H1 (cell line): Measurements from ENCODE around the gene IGLL5. TPM values are rescaled to one million over a fixed set of nuclear protein-coding genes. Genes with fewer than 3 reads are reported as not detected.

Experiments used
- CTCF ChIA-PET: fragments of 300-600 bp; sonication (Branson Sonifier 250); formaldehyde crosslinking; loops from one replicate; lab custom pipeline; 2021; ENCODE audit not compliant: partially characterized antibody; lab: Charles Lee
- POLR2A ChIA-PET: fragments of 300-600 bp; sonication (Branson Sonifier 250); formaldehyde crosslinking; loops from one replicate; lab custom pipeline; 2021; ENCODE audit warnings: inconsistent platforms; ENCODE audit not compliant: partially characterized antibody; lab: Charles Lee
- DNase-seq, 2 experiments: peaks; one replicate each; pipeline versions ENCODE4 v3.0.0 to v3.0.0-alpha.2; 2010 to 2022; ENCODE audit warnings: low spot score in 2 of 2, low read depth in 1 of 2, mixed read lengths in 1 of 2
- FAIRE-seq: peaks from 2 replicates; lab custom pipeline; 2011; peaks lifted over from hg19 to GRCh38; lab: Jason Lieb, UNC
- H2AFZ ChIP-seq: 2 replicates; pipeline ENCODE4 v1.8.1; 2012; ENCODE audit warnings: low read length, inconsistent platforms
- H2AK5ac ChIP-seq: 2 replicates; pipeline ENCODE4 v1.6.1; 2013; ENCODE audit warnings: low read depth, low read length
- H2BK120ac ChIP-seq: replicated peaks from 2 replicates; pipeline ENCODE3; 2013; ENCODE audit warnings: low read depth, low read length, inconsistent platforms
- H2BK12ac ChIP-seq: 2 replicates; pipeline ENCODE4 v1.6.1; 2013; ENCODE audit warnings: low read depth, low read length
- H2BK15ac ChIP-seq: 2 replicates; pipeline ENCODE4 v1.6.1; 2013; ENCODE audit warnings: low read length
- H2BK20ac ChIP-seq: 2 replicates; pipeline ENCODE4 v1.6.1; 2013; ENCODE audit warnings: low read length
- H2BK5ac ChIP-seq: 2 replicates; pipeline ENCODE4 v1.6.1; 2013; ENCODE audit warnings: low read depth, low read length
- H3K14ac ChIP-seq: 2 replicates; pipeline ENCODE4 v1.6.1; 2013; ENCODE audit warnings: inconsistent platforms; ENCODE audit not compliant: insufficient read length
- H3K18ac ChIP-seq: 2 replicates; pipeline ENCODE4 v1.6.1; 2013; ENCODE audit warnings: low read length; ENCODE audit errors: extremely low read depth
- H3K23ac ChIP-seq: 2 replicates; pipeline ENCODE4 v1.6.1; 2013; ENCODE audit warnings: inconsistent platforms; ENCODE audit not compliant: insufficient read length
- H3K23me2 ChIP-seq: 2 replicates; pipeline ENCODE4 v1.6.1; 2013; ENCODE audit warnings: low read depth, low read length
- H3K27ac ChIP-seq: 2 replicates; pipeline ENCODE4 v1.6.1; 2011; ENCODE audit warnings: low read depth, low read length, inconsistent platforms
- H3K27me3 ChIP-seq, 4 experiments: replicated peaks in 1 of 4; 1 replicate in 1 of 4; 2 replicates in 3 of 4; pipeline versions ENCODE4 v1.6.1 to v1.8.1; 2011 to 2013; ENCODE audit warnings: low read length in 3 of 4, mild to moderate bottlenecking in 3 of 4, inconsistent platforms in 2 of 4, mixed read lengths in 2 of 4, moderate library complexity in 1 of 4; ENCODE audit not compliant: control insufficient read depth in 3 of 4, insufficient read depth in 3 of 4; ENCODE audit errors: extremely low read depth in 1 of 4
- H3K36me3 ChIP-seq, 4 experiments: 2 replicates each; pipeline versions ENCODE4 v1.6.1 to v1.8.1; 2011 to 2013; ENCODE audit warnings: mild to moderate bottlenecking in 4 of 4, low read length in 3 of 4, moderate library complexity in 2 of 4, control low read depth in 1 of 4, inconsistent platforms in 1 of 4; ENCODE audit not compliant: insufficient read depth in 4 of 4, control insufficient read depth in 2 of 4
- H3K4ac ChIP-seq: replicated peaks from 2 replicates; pipeline ENCODE3; 2013; ENCODE audit warnings: low read length, low read depth, mixed read lengths, inconsistent platforms; ENCODE audit not compliant: insufficient read length
- H3K4me1 ChIP-seq, 4 experiments: replicated peaks in 1 of 4; 1 replicate in 1 of 4; 2 replicates in 3 of 4; pipeline versions ENCODE4 v1.6.1 to v1.8.1; 2011 to 2013; ENCODE audit warnings: low read length in 3 of 4, inconsistent platforms in 2 of 4, mixed read lengths in 1 of 4; ENCODE audit not compliant: insufficient read depth in 4 of 4, control insufficient read depth in 3 of 4
- H3K4me2 ChIP-seq, 2 experiments: 2 replicates each; pipeline versions ENCODE4 v1.6.1 to v1.8.1; 2011 to 2013; ENCODE audit warnings: low read depth in 2 of 2, low read length in 2 of 2, control low read depth in 1 of 2, inconsistent platforms in 1 of 2, mild to moderate bottlenecking in 1 of 2; ENCODE audit not compliant: insufficient read depth in 1 of 2
- H3K4me3 ChIP-seq, 4 experiments: fragments of 200-600, 300-600 bp in 1 of 4; sonication (generic), shearing (Covaris generic), sonication (Bioruptor Twin) in 1 of 4; 2 replicates each; pipeline versions ENCODE4 v1.5.1 to v1.8.1; 2011 to 2016; ENCODE audit warnings: low read length in 4 of 4, low read depth in 3 of 4, control low read depth in 2 of 4, inconsistent platforms in 2 of 4, mild to moderate bottlenecking in 2 of 4, mixed read lengths in 1 of 4, moderate library complexity in 1 of 4; ENCODE audit not compliant: insufficient read depth in 2 of 4; ENCODE audit errors: extremely low read depth in 1 of 4
- H3K56ac ChIP-seq: replicated peaks from 2 replicates; pipeline ENCODE3; 2013; ENCODE audit warnings: low read depth, mild to moderate bottlenecking, mixed read lengths, low read length, inconsistent platforms; ENCODE audit not compliant: insufficient read length
- H3K79me1 ChIP-seq: 2 replicates; pipeline ENCODE4 v1.6.1; 2013; ENCODE audit warnings: low read depth, low read length, control low read depth
- H3K79me2 ChIP-seq, 2 experiments: 2 replicates each; pipeline versions ENCODE4 v1.6.1 to v1.8.1; 2012 to 2013; ENCODE audit warnings: low read length in 2 of 2, mild to moderate bottlenecking in 2 of 2, inconsistent platforms in 1 of 2; ENCODE audit not compliant: insufficient read depth in 2 of 2, control insufficient read depth in 1 of 2
- H3K9ac ChIP-seq, 4 experiments: replicated peaks in 1 of 4; 1 replicate in 1 of 4; 2 replicates in 3 of 4; pipeline versions ENCODE4 v1.6.1 to v1.8.1; 2011 to 2013; ENCODE audit warnings: low read depth in 3 of 4, low read length in 3 of 4, control low read depth in 2 of 4, mild to moderate bottlenecking in 2 of 4, moderate library complexity in 2 of 4, inconsistent platforms in 1 of 4; ENCODE audit errors: extremely low read depth in 1 of 4
- H3K9me3 ChIP-seq, 2 experiments: 2 replicates each; pipeline versions ENCODE4 v1.6.1 to v1.8.1; 2012 to 2013; ENCODE audit warnings: mild to moderate bottlenecking in 2 of 2, moderate library complexity in 2 of 2, control low read depth in 1 of 2, inconsistent platforms in 1 of 2, low read depth in 1 of 2, low read length in 1 of 2, mixed read lengths in 1 of 2; ENCODE audit not compliant: insufficient read depth in 2 of 2
- H4K20me1 ChIP-seq, 2 experiments: replicated peaks in 1 of 2; 2 replicates each; pipeline versions ENCODE3 to v1.8.1; 2011 to 2013; ENCODE audit warnings: inconsistent platforms in 2 of 2, low read length in 2 of 2, mild to moderate bottlenecking in 1 of 2; ENCODE audit not compliant: insufficient read depth in 2 of 2, control insufficient read depth in 1 of 2
- H4K5ac ChIP-seq: 2 replicates; pipeline ENCODE4 v1.6.1; 2013; ENCODE audit warnings: low read length, low read depth, mixed read lengths, inconsistent platforms; ENCODE audit not compliant: insufficient read length
- H4K8ac ChIP-seq: 2 replicates; pipeline ENCODE4 v1.8.0; 2013; ENCODE audit warnings: mild to moderate bottlenecking, moderate library complexity, low read length, inconsistent platforms; ENCODE audit not compliant: insufficient read depth; ENCODE audit errors: extremely low read depth
- H4K91ac ChIP-seq: replicated peaks from 2 replicates; pipeline ENCODE3; 2013; ENCODE audit warnings: low read length, mixed read lengths, inconsistent platforms; ENCODE audit not compliant: insufficient read length
- ATF3 ChIP-seq: IDR thresholded peaks from 2 replicates; pipeline ENCODE4 v1.6.1; 2011; ENCODE audit warnings: low read depth, mild to moderate bottlenecking, low read length; ENCODE audit not compliant: insufficient read depth
- JUND ChIP-seq: IDR thresholded peaks from 2 replicates; pipeline ENCODE4 v1.6.1; 2011; ENCODE audit warnings: mild to moderate bottlenecking, improper control_type of control experiment, low read length
- MAX ChIP-seq: IDR thresholded peaks from 2 replicates; pipeline ENCODE4 v1.6.1; 2012; ENCODE audit warnings: inconsistent platforms
- SP4 ChIP-seq: IDR thresholded peaks from 2 replicates; pipeline ENCODE4 v1.6.1; 2012; ENCODE audit warnings: low read length, inconsistent platforms
- TAF7 ChIP-seq: optimal IDR thresholded peaks from 2 replicates; pipeline ENCODE3; 2011; ENCODE audit warnings: low read depth, mild to moderate bottlenecking, inconsistent platforms, low read length, moderate library complexity, borderline replicate concordance
- YY1 ChIP-seq: IDR thresholded peaks from 2 replicates; pipeline ENCODE4 v1.6.1; 2011; ENCODE audit warnings: low read depth, mild to moderate bottlenecking, low read length
- polyA plus RNA-seq, 7 experiments: library from polyadenylated mRNA; depleted of rRNA in 3 of 7; stranded (reverse) in 5 of 7; unstranded in 2 of 7; fragments of >200 nt in 5 of 7; fragments of 200-250 nt in 2 of 7; gene quantifications; 1 replicate in 5 of 7; 2 replicates in 1 of 7; 4 replicates in 1 of 7; pipeline versions ENCODE4 v1.2.1 to v1.2.3, GENCODE V29; 2011 to 2013; ENCODE audit warnings: missing spikeins in 2 of 7, mixed read lengths in 2 of 7
- total RNA-seq: library from RNA; stranded (reverse); fragmentation: NEBNext Ultra II Directional; extraction: Animal tissue kit (Norgen Biotek cat#: 25700); gene quantifications from 2 replicates; pipeline ENCODE4 v1.2.1, GENCODE V29; 2021
- TF ChIP-seq, protein P1 (sequence below): IDR thresholded peaks from 2 replicates; pipeline ENCODE4 v1.6.1; 2011; ENCODE audit warnings: low read length, improper control_type of control experiment

Gene IGLL5
- total and polyA plus RNA-seq, 2 of the 8 experiments (the other 6 are each of a cell fraction or from before 2014, with no cell fraction given): not detected

DNA sequence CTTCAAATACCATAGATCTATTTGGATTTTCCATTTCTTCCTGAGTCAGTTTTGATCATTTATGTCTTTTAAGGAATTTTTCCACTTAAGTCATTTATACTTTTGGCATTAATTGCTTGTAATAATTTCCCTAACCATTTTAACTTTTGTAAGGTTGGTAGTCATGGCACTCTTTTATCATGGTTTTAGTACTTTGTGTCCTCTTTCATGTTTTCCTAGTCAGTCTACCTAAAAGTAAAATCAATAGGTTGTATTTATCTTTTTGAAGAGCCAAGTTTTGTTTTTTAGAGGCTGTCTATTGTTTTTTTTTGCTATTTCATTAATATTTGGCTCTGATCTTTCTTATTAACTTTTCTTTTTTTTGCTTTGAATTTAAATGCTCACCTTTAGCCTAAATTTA is 45.5 kb upstream of the IGLL5 start:
- Histone ChIP-seq H3K56ac (no peak overlapping the region), H3K18ac (no peak overlapping the region), H4K8ac (no peak overlapping the region), H3K23me2 (no peaks in the 10 kb centered on the region), H3K27me3 (peaks cover 1 to 24% (median 10%) of the 10 kb centered on the region in 4 experiments; a peak in 6 of 7 replicates), H3K36me3 (no peaks in the 10 kb centered on the region), H3K9me3 (peaks cover 14 to 22% of the 10 kb centered on the region in 2 experiments), H3K4me1 (no peaks in the 10 kb centered on the region), H2BK5ac (no peak overlapping the region), H3K4me2 (no peak overlapping the region), H2AK5ac (no peak overlapping the region), H3K79me2 (no peaks in the 10 kb centered on the region), H3K27ac (no peak overlapping the region), H4K20me1 (no peaks in the 10 kb centered on the region), H2BK20ac (no peak overlapping the region), H2AFZ (no peak overlapping the region), H2BK15ac (no peak overlapping the region), H3K4ac (no peak overlapping the region), H2BK120ac (no peak overlapping the region), H3K9ac (no peak overlapping the region), H4K5ac (no peak overlapping the region), H4K91ac (no peak overlapping the region), H3K4me3 (no peak overlapping the region), H3K79me1 (no peaks in the 10 kb centered on the region), H3K14ac (no peak overlapping the region), H2BK12ac (no peak overlapping the region), H3K23ac (no peak overlapping the region)
- TF ChIP-seq SP4: no peak
- TF ChIP-seq TAF7: no peak
- TF ChIP-seq, protein P1, sequence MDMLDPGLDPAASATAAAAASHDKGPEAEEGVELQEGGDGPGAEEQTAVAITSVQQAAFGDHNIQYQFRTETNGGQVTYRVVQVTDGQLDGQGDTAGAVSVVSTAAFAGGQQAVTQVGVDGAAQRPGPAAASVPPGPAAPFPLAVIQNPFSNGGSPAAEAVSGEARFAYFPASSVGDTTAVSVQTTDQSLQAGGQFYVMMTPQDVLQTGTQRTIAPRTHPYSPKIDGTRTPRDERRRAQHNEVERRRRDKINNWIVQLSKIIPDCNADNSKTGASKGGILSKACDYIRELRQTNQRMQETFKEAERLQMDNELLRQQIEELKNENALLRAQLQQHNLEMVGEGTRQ: no peak
- no peak for TF ChIP-seq JUND
- TF ChIP-seq ATF3: no peak
- no peak for TF ChIP-seq MAX
- no peak for TF ChIP-seq YY1
- CTCF ChIA-PET: no interaction called here
- FAIRE-seq (no peak), DNase-seq (no peak)
- POLR2A ChIA-PET: no interaction called here
